Body of pancreas (tissue), 4 donors: ENCODE measurements around the gene SYNJ1.

Experiments used
- CTCF ChIP-seq, 7 experiments: fragments of 450-650 bp in 4 of 7; fragments of 200-600 bp in 3 of 7; sonication (generic) in 3 of 7; IDR thresholded peaks; one replicate each; pipeline ENCODE4 v1.5.1; 2016 to 2019; ENCODE audit warnings: antibody characterized with exemption in 7 of 7
- POLR2A ChIP-seq, 3 donors: fragments of 450-650 bp; IDR thresholded peaks; one replicate each; pipeline ENCODE4 v1.6.1; 2016; ENCODE audit warnings: antibody characterized with exemption in 3 of 3, mild to moderate bottlenecking in 2 of 3

- no peak for TF ChIP-seq CTCF (IDR thresholded peaks at IDR 0.05)
- no peak for TF ChIP-seq POLR2A (IDR thresholded peaks at IDR 0.05)
These were observed 134.1 kb downstream of the SYNJ1 start for GRCh38 chr21:32593690-32594089.
